Suprapubic skin (tissue), 4 donors: ENCODE measurements around the gene HMX3. TPM values are rescaled to one million over a fixed set of nuclear protein-coding genes. Genes with fewer than 3 reads are reported as not detected.

Source experiments
- DNase-seq, 2 donors: peaks; one replicate each; pipeline ENCODE4 v3.0.0-alpha.2; 2019; ENCODE audit warnings: low spot score in 2 of 2
- H3K27ac ChIP-seq: fragments of 200-600 bp; sonication (generic); one replicate; pipeline ENCODE4 v1.5.1; 2019
- H3K27me3 ChIP-seq: fragments of 200-600 bp; sonication (generic); one replicate; pipeline ENCODE4 v1.5.1; 2019
- H3K36me3 ChIP-seq: fragments of 200-600 bp; sonication (generic); one replicate; pipeline ENCODE4 v1.5.1; 2019
- H3K4me1 ChIP-seq: fragments of 200-600 bp; sonication (generic); one replicate; pipeline ENCODE4 v1.5.1; 2019
- H3K4me3 ChIP-seq: fragments of 200-600 bp; sonication (generic); one replicate; pipeline ENCODE4 v1.5.1; 2019; ENCODE audit warnings: mild to moderate bottlenecking
- H3K9me3 ChIP-seq: fragments of 200-600 bp; sonication (generic); one replicate; pipeline ENCODE4 v1.5.1; 2019
- CTCF ChIP-seq, 2 donors: fragments of 200-600 bp in 1 of 2; fragments of 450-650 bp in 1 of 2; sonication (generic) in 1 of 2; IDR thresholded peaks; one replicate each; pipeline ENCODE4 v1.5.1; 2016 to 2019; ENCODE audit warnings: antibody characterized with exemption in 2 of 2, mild to moderate bottlenecking in 1 of 2, moderate library complexity in 1 of 2
- POLR2A ChIP-seq, 2 donors: fragments of 450-650 bp; IDR thresholded peaks; one replicate each; pipeline ENCODE4 v1.6.1; 2017; ENCODE audit warnings: antibody characterized with exemption in 2 of 2, mild to moderate bottlenecking in 2 of 2, moderate library complexity in 2 of 2
- POLR2AphosphoS5 ChIP-seq, 3 donors: sonication (generic); formaldehyde crosslinking; IDR thresholded peaks; one replicate each; pipeline ENCODE4 v1.6.1; 2017; ENCODE audit warnings: antibody characterized with exemption in 3 of 3
- WGBS: methylation state at CpG from one replicate; pipeline ENCODE4 v1.1.5; 2018; 5-methylcytosine and 5-hydroxymethylcytosine counted together
- total RNA-seq, 4 donors: library from RNA; depleted of rRNA; stranded (reverse); fragments of >200 nt; gene quantifications; one replicate each; pipeline ENCODE4 v1.1.0, GENCODE V29; 2016

HMX3 gene
- total RNA-seq, 4 donors from 2014 or later = not detected

- Histone ChIP-seq H3K4me1 (no peaks in the 10 kb centered on the region), H3K4me3 (no peak overlapping the region), H3K36me3 (no peaks in the 10 kb centered on the region), H3K27ac (no peak overlapping the region), H3K27me3 (no peaks in the 10 kb centered on the region), H3K9me3 (peaks cover 13% of the 10 kb centered on the region)
- WGBS = 96% methylated on average over 5 of the region's 5 CpGs
- TF ChIP-seq POLR2A (IDR thresholded peaks at IDR 0.05) = no peak
- TF ChIP-seq POLR2AphosphoS5 (IDR thresholded peaks at IDR 0.05) = no peak
- TF ChIP-seq CTCF (IDR thresholded peaks at IDR 0.05) = no peak
- DNase-seq = no peak
Observed at GRCh38 chr10:123187781-123188180, 52.0 kb downstream of the HMX3 start.

Other genes starting within 250 kb of the HMX3 start
- gene FAM24A, start 225.4 kb upstream of the HMX3 start, total RNA-seq = not detected
- 1 to 10 TPM; 3.7 to 8.9 (median 5.5) TPM for gene C10orf88, start 181.7 kb upstream of the HMX3 start, total RNA-seq
- gene PSTK, start 155.6 kb upstream of the HMX3 start, total RNA-seq = 1 to 10 TPM; 3.4 to 7.9 (median 5.7) TPM
- 10 to 100 TPM in 3 of 4 donors, 1 to 10 TPM in 1; 9.5 to 25.2 (median 12.9) TPM for gene IKZF5, start 127.2 kb upstream of the HMX3 start, total RNA-seq
- gene ACADSB, start 127.0 kb upstream of the HMX3 start, total RNA-seq = 10 to 100 TPM; 18.0 to 36.9 (median 27.4) TPM
- gene HMX2, start 12.2 kb downstream of the HMX3 start, total RNA-seq = not detected
- 100 to 1,000 TPM in 1 of 4 donors, 10 to 100 TPM in 3; 87.3 to 134 (median 91.3) TPM for gene BUB3, start 18.4 kb downstream of the HMX3 start, total RNA-seq